Pancreas (tissue), 10 donors: ENCODE results near the gene KCNQ1OT1. TPM values are rescaled to one million over a fixed set of nuclear protein-coding genes. Genes with fewer than 3 reads are reported as not detected.
A peak's percentile ranks its signal among the peaks of the same experiment; 100 is the strongest.

Experiments used
- ATAC-seq, 4 donors: fragments of 200-7000 bp; cut with Tn5 transposase; one replicate each; pipeline versions ENCODE4 v1.8.0 to v1.9.1; 2020; ENCODE audit warnings: mild to moderate bottlenecking in 4 of 4, moderate library complexity in 4 of 4
- DNase-seq, 6 donors: peaks; one replicate each; pipeline ENCODE4 v3.0.0-alpha.2; 2020
- FAIRE-seq: peaks from 2 replicates; lab custom pipeline; 2012; peaks lifted over from hg19 to GRCh38; lab: Jason Lieb, UNC
- H3K27ac ChIP-seq, 4 donors: fragments of 200-600 bp; sonication (generic); 1 replicate in 3 of 4; 2 replicates in 1 of 4; pipeline versions ENCODE4 v1.5.0 to v1.8.0; 2020
- H3K27me3 ChIP-seq, 4 donors: fragments of 200-600 bp; one replicate each; pipeline ENCODE4 v1.8.0; 2021
- H3K36me3 ChIP-seq, 3 donors: fragments of 200-600 bp; sonication (generic) in 1 of 3; one replicate each; pipeline versions ENCODE4 v1.5.0 to v1.8.0; 2020 to 2021
- H3K4me1 ChIP-seq, 3 donors: fragments of 200-600 bp; one replicate each; pipeline ENCODE4 v1.8.0; 2021
- H3K4me3 ChIP-seq, 4 donors: fragments of 200-600 bp; sonication (generic) in 2 of 4; one replicate each; pipeline versions ENCODE4 v1.5.0 to v1.8.0; 2020 to 2021
- H3K9me3 ChIP-seq, 4 donors: fragments of 200-600 bp; one replicate each; pipeline ENCODE4 v1.8.0; 2021
- CTCF ChIP-seq, 4 donors: fragments of 200-600 bp; sonication (generic) in 3 of 4; IDR thresholded peaks; one replicate each; pipeline versions ENCODE4 v1.5.0 to v1.8.0; 2021; ENCODE audit warnings: antibody characterized with exemption in 4 of 4
- WGBS, 2 donors: extraction: QIAGEN DNeasy Blood & Tissue Kit; methylation state at CpG; one replicate each; pipeline ENCODE4 v1.1.7; 2013; 5-methylcytosine and 5-hydroxymethylcytosine counted together
- intact Hi-C, 3 donors: fragments of 100-400 bp; cut with DNase I; formaldehyde crosslinking; loops; one replicate each; pipeline versions ENCODE4 v1.11.1 to v1.14.2; 2022
- polyA plus RNA-seq, 2 donors: library from polyadenylated mRNA; stranded (reverse); fragments of 200-250 nt; gene quantifications; one replicate each; pipeline ENCODE4 v1.2.3, GENCODE V29; 2013
- total RNA-seq, 6 donors: library from RNA; stranded (reverse); fragmentation: NEBNext Ultra II Directional in 4 of 6; extraction: Animal tissue kit (Norgen Biotek cat#: 25700) in 4 of 6; gene quantifications; one replicate each; pipeline versions ENCODE4 v1.2.1 to v1.2.4, GENCODE V29; 2021 to 2023
- donor health status: healthy with polysubstance abuse.
- donor health status: DM: no; HTN: no; CAD: no; lungs with moderate emphysema.
- donor health status: DM: no; HTN: no; CAD: no.
- donor health status: control.
- donor health status: control.
- donor health status: Bipolar disorder and iron deficiency.
- donor health status: DM: yes; HTN: yes; CAD: no.
- donor health status: DM: no; HTN: no; CAD: no.
- donor health status: DM: no; HTN: no; CAD: no.
- donor health status: DM: yes; HTN: yes; CAD: no.

KCNQ1OT1 gene
- total and polyA plus RNA-seq, 8 donors, result 0.31 to 1.9 (median 1.4) TPM

- 90 to 94% methylated on average over 20 of the region's 20 CpGs for WGBS, 2 donors
- DNase-seq (peak in 3 of 6 donors; percentile 14 to 45 (median 27)), FAIRE-seq (no peak), ATAC-seq (no peak)
- Histone ChIP-seq H3K4me3 (no peak overlapping the region), H3K27ac (no peak overlapping the region), H3K4me1 (no peaks in the 10 kb centered on the region), H3K9me3 (no peaks in the 10 kb centered on the region), H3K27me3 (no peaks in the 10 kb centered on the region), H3K36me3 (no peaks in the 10 kb centered on the region)
- TF ChIP-seq CTCF (IDR thresholded peaks at IDR 0.05), result no peak
- intact Hi-C loops, result no loop called here
These were observed 43.0 kb upstream of the KCNQ1OT1 start for GRCh38 chr11:2742611-2743426.

GRCh38 chr11:2742201-2742600 lies 42.4 kb upstream of the KCNQ1OT1 start:
- no peak overlapping the region for H3K27ac ChIP-seq

GRCh38 chr11:2741377-2742131 lies 41.8 kb upstream of the KCNQ1OT1 start:
- no peak for TF ChIP-seq CTCF (IDR thresholded peaks at IDR 0.05)
- Histone ChIP-seq H3K9me3 (no peaks in the 10 kb centered on the region), H3K27ac (no peak overlapping the region)

More at GRCh38 chr11:2742201-2742600, 42.4 kb upstream of the KCNQ1OT1 start:
- no peak overlapping the region for H3K4me3 ChIP-seq
- ATAC-seq (no peak), FAIRE-seq (no peak), DNase-seq (peak in 3 of 6 donors; percentile 14 to 66 (median 44))
- no peaks in the 10 kb centered on the region for H3K4me1 ChIP-seq
- intact Hi-C loops, result no loop called here
- no peaks in the 10 kb centered on the region for H3K36me3 ChIP-seq
- H3K27me3 ChIP-seq, result no peaks in the 10 kb centered on the region
- no peaks in the 10 kb centered on the region for H3K9me3 ChIP-seq
- TF ChIP-seq CTCF (IDR thresholded peaks at IDR 0.05), result no peak
- 96% methylated on average over 5 of the region's 5 CpGs for WGBS, 2 donors

GRCh38 chr11:2741006-2741376 lies 41.2 kb upstream of the KCNQ1OT1 start:
- no peaks in the 10 kb centered on the region for H3K36me3 ChIP-seq
- ATAC-seq, result peak in 2 of 4 donors; percentile 5
- H3K27ac ChIP-seq, result no peak overlapping the region
- WGBS, 2 donors, result 91 to 96% methylated on average over 7 of the region's 7 CpGs
- peak in 3 of 6 donors; percentile 6 to 48 (median 44) for DNase-seq
- TF ChIP-seq CTCF (IDR thresholded peaks at IDR 0.05), result no peak
- no peaks in the 10 kb centered on the region for H3K9me3 ChIP-seq
- H3K4me1 ChIP-seq, result no peaks in the 10 kb centered on the region
- no peak for FAIRE-seq
- H3K4me3 ChIP-seq, result no peak overlapping the region
- intact Hi-C loops, result no loop called here
- no peaks in the 10 kb centered on the region for H3K27me3 ChIP-seq

More at GRCh38 chr11:2741377-2742131, 41.8 kb upstream of the KCNQ1OT1 start:
- WGBS, 2 donors, result 89 to 90% methylated on average over 17 to 18 of the region's 18 CpGs
- H3K27me3 ChIP-seq, result no peaks in the 10 kb centered on the region
- intact Hi-C loops, result no loop called here
- ATAC-seq (peak in 3 of 4 donors; percentile 37 to 48 (median 37)), DNase-seq (peak in 3 of 6 donors; percentile 12 to 41 (median 34)), FAIRE-seq (no peak)
- H3K36me3 ChIP-seq, result no peaks in the 10 kb centered on the region
- no peaks in the 10 kb centered on the region for H3K4me1 ChIP-seq
- no peak overlapping the region for H3K4me3 ChIP-seq
